Trophoblast cell (in vitro differentiated cells and primary cell): ENCODE data around the gene ST3GAL4.

Source experiments
- DNase-seq, 2 donors: peaks; one replicate each; pipeline ENCODE4 v3.0.0-alpha.2; 2016
- H2AFZ ChIP-seq: 2 replicates; pipeline ENCODE4 v1.6.1; 2013; ENCODE audit warnings: low read length, moderate library complexity, mild to moderate bottlenecking; ENCODE audit not compliant: insufficient read depth, poor library complexity
- H2AK5ac ChIP-seq: 2 replicates; pipeline ENCODE4 v1.6.1; 2013; ENCODE audit warnings: mild to moderate bottlenecking, low read length
- H2BK120ac ChIP-seq: 2 replicates; pipeline ENCODE4 v1.6.1; 2013; ENCODE audit warnings: low read length, mild to moderate bottlenecking, moderate library complexity; ENCODE audit not compliant: insufficient read depth, poor library complexity
- H2BK12ac ChIP-seq: 2 replicates; pipeline ENCODE4 v1.6.1; 2013; ENCODE audit warnings: mild to moderate bottlenecking, low read length, moderate library complexity
- H2BK5ac ChIP-seq: 2 replicates; pipeline ENCODE4 v1.6.1; 2013; ENCODE audit warnings: low read length, low read depth, moderate library complexity, mild to moderate bottlenecking; ENCODE audit not compliant: poor library complexity
- H3K14ac ChIP-seq: 2 replicates; pipeline ENCODE4 v1.6.1; 2013; ENCODE audit warnings: mild to moderate bottlenecking, low read length
- H3K18ac ChIP-seq: 2 replicates; pipeline ENCODE4 v1.6.1; 2013; ENCODE audit warnings: mild to moderate bottlenecking, low read length
- H3K23ac ChIP-seq: 2 replicates; pipeline ENCODE4 v1.6.1; 2013; ENCODE audit warnings: low read length
- H3K27ac ChIP-seq: 2 replicates; pipeline ENCODE4 v1.5.1; 2013; ENCODE audit warnings: low read depth, mild to moderate bottlenecking, inconsistent platforms, low read length, moderate library complexity
- H3K27me3 ChIP-seq: 2 replicates; pipeline ENCODE4 v1.6.1; 2013; ENCODE audit warnings: inconsistent platforms, mild to moderate bottlenecking, low read length, moderate library complexity; ENCODE audit not compliant: insufficient read depth
- H3K36me3 ChIP-seq, 2 experiments: 1 replicate in 1 of 2; 2 replicates in 1 of 2; pipeline ENCODE4 v1.6.1; 2013; ENCODE audit warnings: low read length in 2 of 2, mild to moderate bottlenecking in 2 of 2, moderate library complexity in 1 of 2; ENCODE audit not compliant: insufficient read depth in 2 of 2, control insufficient read depth in 1 of 2
- H3K4ac ChIP-seq: 2 replicates; pipeline ENCODE4 v1.6.1; 2013; ENCODE audit warnings: low read depth, mild to moderate bottlenecking, low read length, moderate library complexity
- H3K4me1 ChIP-seq, 2 experiments: 1 replicate in 1 of 2; 2 replicates in 1 of 2; pipeline ENCODE4 v1.6.1; 2013; ENCODE audit warnings: low read length in 2 of 2, mild to moderate bottlenecking in 2 of 2, moderate library complexity in 1 of 2; ENCODE audit not compliant: insufficient read depth in 2 of 2, control insufficient read depth in 1 of 2
- H3K4me2 ChIP-seq: 2 replicates; pipeline ENCODE4 v1.6.1; 2013; ENCODE audit warnings: inconsistent platforms, mild to moderate bottlenecking, low read length, moderate library complexity
- H3K4me3 ChIP-seq: 2 replicates; pipeline ENCODE4 v1.5.1; 2013; ENCODE audit warnings: mild to moderate bottlenecking, low read depth, low read length, inconsistent platforms
- H3K79me1 ChIP-seq: one replicate; pipeline ENCODE4 v1.6.1; 2013; ENCODE audit warnings: low read length
- H3K79me2 ChIP-seq: 2 replicates; pipeline ENCODE4 v1.6.1; 2013; ENCODE audit warnings: low read length, mild to moderate bottlenecking; ENCODE audit not compliant: control insufficient read depth, insufficient read depth, poor library complexity
- H3K9ac ChIP-seq: 2 replicates; pipeline ENCODE4 v1.6.1; 2013; ENCODE audit warnings: mild to moderate bottlenecking, low read length
- H3K9me3 ChIP-seq: 2 replicates; pipeline ENCODE4 v1.6.1; 2013; ENCODE audit warnings: low read depth, mild to moderate bottlenecking, control low read depth, inconsistent platforms, low read length; ENCODE audit not compliant: insufficient read depth
- H4K12ac ChIP-seq: 2 replicates; pipeline ENCODE4 v1.6.1; 2013; ENCODE audit warnings: low read depth, mild to moderate bottlenecking, low read length, moderate library complexity
- H4K8ac ChIP-seq: 2 replicates; pipeline ENCODE4 v1.6.1; 2013; ENCODE audit warnings: low read depth, mild to moderate bottlenecking, low read length, moderate library complexity
- H4K91ac ChIP-seq: one replicate; pipeline ENCODE4 v1.6.1; 2013; ENCODE audit warnings: low read depth, mild to moderate bottlenecking, low read length, moderate library complexity
- WGBS: extraction: QIAGEN DNeasy Blood & Tissue Kit; methylation state at CpG from one replicate; pipeline ENCODE4 v1.1.7; 2013; ENCODE audit warnings: missing lambda C conversion rate; ENCODE audit not compliant: insufficient read length, insufficient coverage; ENCODE audit errors: extremely low coverage; 5-methylcytosine and 5-hydroxymethylcytosine counted together

The ST3GAL4 gene

DNA sequence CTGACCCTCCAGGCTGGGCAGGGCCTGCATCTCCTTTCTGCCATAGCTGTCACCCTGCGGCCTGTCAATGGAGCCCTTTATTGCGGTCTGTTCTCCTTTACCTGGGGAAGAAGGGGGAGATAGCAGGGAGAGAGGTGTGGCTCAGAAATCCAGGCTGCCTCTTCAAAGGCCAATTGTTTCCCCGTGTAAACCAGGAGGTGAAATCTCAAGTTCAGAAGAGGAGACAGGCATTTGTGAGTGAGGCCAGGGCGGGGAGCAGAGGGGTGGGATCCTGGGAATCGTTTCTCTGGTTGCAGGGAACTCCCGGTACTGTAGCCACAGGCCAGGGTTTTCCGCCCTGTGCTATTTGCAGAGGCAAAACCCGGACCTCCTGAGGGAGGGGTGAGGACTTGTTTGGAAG, 42.5 kb upstream of the ST3GAL4 start:
- Histone ChIP-seq H3K4me2 (no peak overlapping the region), H3K4me1 (peaks cover 6% of the 10 kb centered on the region in 2 experiments), H3K23ac (no peak overlapping the region), H3K4me3 (no peak overlapping the region), H2BK5ac (no peak overlapping the region), H3K27me3 (no peaks in the 10 kb centered on the region), H2BK12ac (no peak overlapping the region), H4K91ac (no peak overlapping the region), H3K27ac (no peak overlapping the region), H3K9me3 (no peaks in the 10 kb centered on the region), H2AFZ (no peak overlapping the region), H4K8ac (no peak overlapping the region), H2BK120ac (no peak overlapping the region), H2AK5ac (no peak overlapping the region), H4K12ac (no peak overlapping the region), H3K14ac (no peak overlapping the region), H3K79me2 (no peaks in the 10 kb centered on the region), H3K9ac (no peak overlapping the region), H3K36me3 (no peaks in the 10 kb centered on the region), H3K79me1 (peaks cover 2% of the 10 kb centered on the region), H3K18ac (no peak overlapping the region), H3K4ac (no peak overlapping the region)
- no peak for DNase-seq
- no CpG with 5 or more reads among the region's 8 CpGs for WGBS

DNA sequence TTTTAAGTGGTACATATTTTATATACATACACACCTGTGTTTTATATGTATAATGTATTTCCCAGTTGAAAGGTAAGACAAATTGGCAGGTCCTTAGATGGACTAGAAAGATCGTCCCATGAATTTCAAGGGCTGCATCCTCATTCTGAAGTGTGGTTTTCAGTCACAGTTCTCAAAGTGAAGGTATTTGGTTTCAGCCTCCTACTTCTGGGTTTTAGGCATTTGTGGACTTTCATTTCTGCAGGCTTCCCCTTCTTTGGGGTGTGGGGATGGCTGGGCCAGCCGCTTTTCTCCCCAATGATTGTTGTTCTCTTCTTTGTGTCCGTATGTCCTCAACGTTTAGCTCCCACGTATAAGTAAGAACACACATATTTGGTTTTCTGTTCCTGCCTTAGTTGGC, 41.7 kb upstream of the ST3GAL4 start:
- WGBS: no CpG with 5 or more reads among the region's 5 CpGs
- H3K23ac ChIP-seq: no peak overlapping the region
- H4K91ac ChIP-seq: no peak overlapping the region
- peaks cover 2% of the 10 kb centered on the region for H3K79me2 ChIP-seq
- no peak overlapping the region for H3K9ac ChIP-seq
- no peak overlapping the region for H3K18ac ChIP-seq
- peaks cover 7% of the 10 kb centered on the region for H3K79me1 ChIP-seq
- H2AK5ac ChIP-seq: no peak overlapping the region
- H3K9me3 ChIP-seq: no peaks in the 10 kb centered on the region
- H2BK12ac ChIP-seq: no peak overlapping the region
- H3K27me3 ChIP-seq: no peaks in the 10 kb centered on the region
- no peaks in the 10 kb centered on the region for H3K36me3 ChIP-seq
- no peak overlapping the region for H3K27ac ChIP-seq
- no peak overlapping the region for H4K8ac ChIP-seq
- H4K12ac ChIP-seq: no peak overlapping the region
- no peak overlapping the region for H3K4ac ChIP-seq
- H2BK5ac ChIP-seq: no peak overlapping the region
- H3K4me2 ChIP-seq: no peak overlapping the region
- no peak overlapping the region for H3K14ac ChIP-seq
- H3K4me3 ChIP-seq: no peak overlapping the region
- H3K4me1 ChIP-seq: peaks cover 12 to 14% of the 10 kb centered on the region in 2 experiments
- no peak overlapping the region for H2BK120ac ChIP-seq
- no peak for DNase-seq
- H2AFZ ChIP-seq: no peak overlapping the region

DNA sequence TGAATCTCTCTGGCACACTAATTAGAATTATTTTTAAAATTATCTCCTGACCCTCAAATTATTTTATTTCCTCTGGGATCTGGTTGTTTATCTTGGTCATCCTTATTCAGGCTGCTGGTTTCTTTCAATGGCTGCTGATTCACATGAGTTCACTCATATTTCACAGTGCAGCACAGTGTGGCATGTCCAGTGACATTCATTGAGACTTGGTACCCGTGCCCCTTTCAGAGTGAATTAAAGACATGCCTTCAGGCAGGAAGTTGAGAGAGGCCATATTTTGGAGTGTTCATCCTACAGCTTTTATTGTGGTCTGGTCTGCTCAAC, 38.1 kb upstream of the ST3GAL4 start:
- Histone ChIP-seq H2BK5ac (no peak overlapping the region), H3K9ac (no peak overlapping the region), H3K4ac (no peak overlapping the region), H4K8ac (no peak overlapping the region), H3K27ac (no peak overlapping the region), H2AFZ (no peak overlapping the region), H3K14ac (no peak overlapping the region), H3K4me2 (no peak overlapping the region), H3K18ac (no peak overlapping the region), H3K4me1 (peaks cover 15 to 19% of the 10 kb centered on the region in 2 experiments), H3K79me2 (peaks cover 2% of the 10 kb centered on the region), H2BK120ac (no peak overlapping the region), H3K79me1 (peaks cover 7% of the 10 kb centered on the region), H3K36me3 (no peaks in the 10 kb centered on the region), H3K9me3 (no peaks in the 10 kb centered on the region), H2AK5ac (no peak overlapping the region), H3K23ac (no peak overlapping the region), H4K91ac (no peak overlapping the region), H3K27me3 (no peaks in the 10 kb centered on the region), H4K12ac (no peak overlapping the region), H2BK12ac (peak overlapping the region; percentile 63), H3K4me3 (no peak overlapping the region)
- WGBS: no CpG with 5 or more reads among the region's 1 CpG
- DNase-seq: no peak

DNA sequence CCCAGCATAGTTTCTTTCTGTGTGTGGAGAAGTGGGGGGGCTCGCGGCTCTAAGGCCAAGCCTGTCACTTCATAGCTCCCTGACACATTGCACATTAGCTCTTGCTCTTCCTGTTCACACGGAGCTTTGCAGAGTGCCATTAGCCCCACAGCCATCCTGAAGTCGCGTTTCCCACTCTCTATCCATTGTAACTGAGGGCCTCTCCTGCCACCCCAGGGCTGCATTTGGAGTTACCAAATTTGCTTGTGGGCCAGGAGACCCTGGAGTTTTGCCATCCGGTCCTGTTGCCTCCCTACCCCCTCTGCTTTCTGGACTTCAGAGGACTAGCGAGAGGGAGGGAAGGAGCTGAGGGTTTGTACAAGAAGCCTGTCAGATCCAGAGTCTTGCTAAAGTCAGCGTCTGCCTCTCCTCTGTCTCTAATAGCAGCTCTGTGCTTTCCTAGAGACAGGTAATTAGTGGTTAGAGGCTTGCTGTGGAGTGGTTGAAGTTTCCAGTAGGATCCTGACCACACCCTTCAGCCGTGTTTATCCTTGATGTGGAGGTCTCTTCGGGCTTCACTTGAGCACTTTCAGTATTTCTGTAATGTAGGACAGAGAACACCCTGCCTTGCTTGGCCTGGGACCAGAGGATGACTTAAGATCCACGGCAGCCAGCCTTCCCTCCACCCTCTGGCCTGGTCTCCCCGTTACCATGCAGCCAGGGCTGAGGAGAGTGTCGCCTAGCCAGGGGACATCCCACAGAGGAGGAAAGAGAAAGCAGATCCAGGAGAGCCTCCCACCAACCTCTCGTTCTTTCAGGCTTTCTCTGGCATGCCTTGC, 37.5 kb upstream of the ST3GAL4 start:
- peak overlapping the region; percentile 68 for H3K27ac ChIP-seq
- no peak overlapping the region for H3K23ac ChIP-seq
- H3K27me3 ChIP-seq: no peaks in the 10 kb centered on the region
- DNase-seq: no peak
- peak overlapping the region; percentile 32 for H2AK5ac ChIP-seq
- H2BK12ac ChIP-seq: peak overlapping the region; percentile 63
- peak overlapping the region; percentile 18 for H4K8ac ChIP-seq
- H3K18ac ChIP-seq: peak overlapping the region; percentile 26
- H3K9me3 ChIP-seq: no peaks in the 10 kb centered on the region
- no peak overlapping the region for H3K4ac ChIP-seq
- H3K14ac ChIP-seq: peak overlapping the region; percentile 27
- H3K9ac ChIP-seq: no peak overlapping the region
- H3K79me2 ChIP-seq: peaks cover 2% of the 10 kb centered on the region
- H3K4me3 ChIP-seq: no peak overlapping the region
- H3K4me1 ChIP-seq: peaks cover 15 to 19% of the 10 kb centered on the region in 2 experiments
- H2BK120ac ChIP-seq: peak overlapping the region; percentile 50
- H2BK5ac ChIP-seq: peak overlapping the region; percentile 13
- no CpG with 5 or more reads among the region's 14 CpGs for WGBS
- H3K36me3 ChIP-seq: no peaks in the 10 kb centered on the region
- H4K91ac ChIP-seq: peak overlapping the region; percentile 28
- peak overlapping the region; percentile 19 for H2AFZ ChIP-seq
- H4K12ac ChIP-seq: no peak overlapping the region
- peaks cover 7% of the 10 kb centered on the region for H3K79me1 ChIP-seq
- H3K4me2 ChIP-seq: no peak overlapping the region
